SK-N-SH treated with all-trans-retinoic acid at 6 μM for 48 hours (cell line): ENCODE results near the gene SLC26A9.

Experiments
- CSDC2 ChIP-seq: fragments of 250-450 bp; sonication (Bioruptor Pico); IDR thresholded peaks from 2 replicates; pipeline ENCODE4 v1.5.0; 2020; ENCODE audit warnings: mild to moderate bottlenecking, moderate library complexity
- PPARA ChIP-seq: fragments of 250-450 bp; sonication (Bioruptor Pico); IDR thresholded peaks from 2 replicates; pipeline ENCODE4 v1.5.0; 2020; ENCODE audit warnings: mild to moderate bottlenecking, borderline replicate concordance
- RARB ChIP-seq: fragments of 250-450 bp; sonication (Bioruptor Pico); IDR thresholded peaks from 2 replicates; pipeline ENCODE4 v1.8.0; 2021; ENCODE audit warnings: mild to moderate bottlenecking, moderate library complexity
- TCF4 ChIP-seq: fragments of 250-450 bp; sonication (Bioruptor Pico); IDR thresholded peaks from 2 replicates; pipeline ENCODE4 v1.8.0; 2021; ENCODE audit warnings: mild to moderate bottlenecking, moderate library complexity, borderline replicate concordance
- ZFP3 ChIP-seq: fragments of 250-450 bp; sonication (Bioruptor Pico); IDR thresholded peaks from 2 replicates; pipeline ENCODE4 v1.5.0; 2020; ENCODE audit warnings: mild to moderate bottlenecking, moderate library complexity
- ZFP30 ChIP-seq: fragments of 450-650 bp; formaldehyde crosslinking; IDR thresholded peaks from 2 replicates; pipeline ENCODE4 v1.5.0; 2022; ENCODE audit warnings: mild to moderate bottlenecking, moderate library complexity
- ZNF565 ChIP-seq: fragments of 450-650 bp; formaldehyde crosslinking; conservative IDR thresholded peaks from 2 replicates; pipeline ENCODE4 v1.5.0; 2020; ENCODE audit warnings: low read depth, mild to moderate bottlenecking, moderate library complexity
- ZNF70 ChIP-seq: fragments of 450-650 bp; formaldehyde crosslinking; IDR thresholded peaks from 2 replicates; pipeline ENCODE4 v1.5.0; 2020; ENCODE audit warnings: mild to moderate bottlenecking, moderate library complexity
- ZNF8 ChIP-seq: fragments of 450-650 bp; formaldehyde crosslinking; IDR thresholded peaks from 2 replicates; pipeline ENCODE4 v1.5.0; 2020; ENCODE audit warnings: mild to moderate bottlenecking, moderate library complexity
- TF ChIP-seq, protein P1 (sequence below): fragments of 250-450 bp; sonication (Bioruptor Pico); IDR thresholded peaks from 2 replicates; pipeline ENCODE4 v1.8.0; 2020; ENCODE audit warnings: mild to moderate bottlenecking, moderate library complexity, borderline replicate concordance
- TF ChIP-seq, protein P2 (sequence below): fragments of 250-450 bp; sonication (Bioruptor Pico); IDR thresholded peaks from 2 replicates; pipeline ENCODE4 v1.5.0; 2020; ENCODE audit warnings: mild to moderate bottlenecking, moderate library complexity

DNA sequence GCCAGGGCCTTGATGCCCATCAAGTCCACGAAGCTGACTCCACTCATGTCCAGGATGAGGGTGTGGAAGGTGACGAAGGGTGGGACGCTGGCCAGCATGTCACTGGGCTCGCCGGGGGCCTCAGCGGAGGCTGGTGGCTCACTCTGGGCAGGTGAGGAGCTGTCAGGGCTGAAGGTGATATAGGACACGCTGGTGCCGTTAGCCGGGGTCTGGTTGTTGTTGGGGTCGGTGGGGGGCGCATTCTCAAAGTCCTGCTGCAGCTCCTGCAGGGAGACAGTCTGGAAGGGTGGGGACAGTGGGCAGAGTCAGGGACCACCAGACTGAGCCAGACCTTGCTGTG is 21.7 kb downstream of the SLC26A9 start:
- TF ChIP-seq ZFP30 (CRISPR knock-in tag) (no peak), PPARA (no peak), ZFP3 (CRISPR knock-in tag) (no peak), ZNF70 (CRISPR knock-in tag) (no peak), ZNF565 (CRISPR knock-in tag) (no peak), ZNF8 (CRISPR knock-in tag) (no peak), CSDC2 (no peak), TCF4 (no peak), RARB (CRISPR knock-in tag) (no peak)
- TF ChIP-seq, protein P1, sequence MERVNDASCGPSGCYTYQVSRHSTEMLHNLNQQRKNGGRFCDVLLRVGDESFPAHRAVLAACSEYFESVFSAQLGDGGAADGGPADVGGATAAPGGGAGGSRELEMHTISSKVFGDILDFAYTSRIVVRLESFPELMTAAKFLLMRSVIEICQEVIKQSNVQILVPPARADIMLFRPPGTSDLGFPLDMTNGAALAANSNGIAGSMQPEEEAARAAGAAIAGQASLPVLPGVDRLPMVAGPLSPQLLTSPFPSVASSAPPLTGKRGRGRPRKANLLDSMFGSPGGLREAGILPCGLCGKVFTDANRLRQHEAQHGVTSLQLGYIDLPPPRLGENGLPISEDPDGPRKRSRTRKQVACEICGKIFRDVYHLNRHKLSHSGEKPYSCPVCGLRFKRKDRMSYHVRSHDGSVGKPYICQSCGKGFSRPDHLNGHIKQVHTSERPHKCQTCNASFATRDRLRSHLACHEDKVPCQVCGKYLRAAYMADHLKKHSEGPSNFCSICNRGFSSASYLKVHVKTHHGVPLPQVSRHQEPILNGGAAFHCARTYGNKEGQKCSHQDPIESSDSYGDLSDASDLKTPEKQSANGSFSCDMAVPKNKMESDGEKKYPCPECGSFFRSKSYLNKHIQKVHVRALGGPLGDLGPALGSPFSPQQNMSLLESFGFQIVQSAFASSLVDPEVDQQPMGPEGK (CRISPR knock-in tag): no peak
- TF ChIP-seq, protein P2, sequence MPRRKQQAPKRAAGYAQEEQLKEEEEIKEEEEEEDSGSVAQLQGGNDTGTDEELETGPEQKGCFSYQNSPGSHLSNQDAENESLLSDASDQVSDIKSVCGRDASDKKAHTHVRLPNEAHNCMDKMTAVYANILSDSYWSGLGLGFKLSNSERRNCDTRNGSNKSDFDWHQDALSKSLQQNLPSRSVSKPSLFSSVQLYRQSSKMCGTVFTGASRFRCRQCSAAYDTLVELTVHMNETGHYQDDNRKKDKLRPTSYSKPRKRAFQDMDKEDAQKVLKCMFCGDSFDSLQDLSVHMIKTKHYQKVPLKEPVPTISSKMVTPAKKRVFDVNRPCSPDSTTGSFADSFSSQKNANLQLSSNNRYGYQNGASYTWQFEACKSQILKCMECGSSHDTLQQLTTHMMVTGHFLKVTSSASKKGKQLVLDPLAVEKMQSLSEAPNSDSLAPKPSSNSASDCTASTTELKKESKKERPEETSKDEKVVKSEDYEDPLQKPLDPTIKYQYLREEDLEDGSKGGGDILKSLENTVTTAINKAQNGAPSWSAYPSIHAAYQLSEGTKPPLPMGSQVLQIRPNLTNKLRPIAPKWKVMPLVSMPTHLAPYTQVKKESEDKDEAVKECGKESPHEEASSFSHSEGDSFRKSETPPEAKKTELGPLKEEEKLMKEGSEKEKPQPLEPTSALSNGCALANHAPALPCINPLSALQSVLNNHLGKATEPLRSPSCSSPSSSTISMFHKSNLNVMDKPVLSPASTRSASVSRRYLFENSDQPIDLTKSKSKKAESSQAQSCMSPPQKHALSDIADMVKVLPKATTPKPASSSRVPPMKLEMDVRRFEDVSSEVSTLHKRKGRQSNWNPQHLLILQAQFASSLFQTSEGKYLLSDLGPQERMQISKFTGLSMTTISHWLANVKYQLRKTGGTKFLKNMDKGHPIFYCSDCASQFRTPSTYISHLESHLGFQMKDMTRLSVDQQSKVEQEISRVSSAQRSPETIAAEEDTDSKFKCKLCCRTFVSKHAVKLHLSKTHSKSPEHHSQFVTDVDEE (CRISPR knock-in tag): no peak
